ENCODE measurements around the gene CD80. TPM values are rescaled to one million over a fixed set of nuclear protein-coding genes. Genes with fewer than 3 reads are reported as not detected.

CD80 gene
- total and polyA plus RNA-seq, 5 experiments from 2014 or later: 0.16 TPM; not detected in 4

GRCh38 chr3:119500265-119500664, 59.1 kb downstream of the CD80 start:
- Mint-ChIP-seq H3K36me3 (peaks cover 0 to 27% (median 6%) of the 10 kb centered on the region in 3 donors), H3K9me3 (no peaks in the 10 kb centered on the region), H3K4me1 (peaks cover 15 to 44% (median 41%) of the 10 kb centered on the region in 4 donors), H3K27me3 (no peaks in the 10 kb centered on the region), H3K4me3 (peak overlapping the region in 9 of 10 donors; percentile 31 to 99 (median 99)), H3K27ac (peak overlapping the region in 6 of 10 donors; percentile 4 to 60 (median 34))
- no peak for DNase-seq
- no peak for ATAC-seq
- POLR2A ChIA-PET: interaction anchor here (3.3 kb wide), 1 partner anchor 31 kb away, joined by 57 read pairs; the partner anchor contains the start of gene POGLUT1

GRCh38 chr3:119498186-119499011, 61.0 kb downstream of the CD80 start, which contains the start of gene TIMMDC1:
TIMMDC1 (plus strand) TSS chr3:119498547; CDS start chr3:119498734, 187 bp downstream.
- DNase-seq (peak; percentile 93 to 98 (median 97)), ATAC-seq (peak; percentile 97)
- peaks cover 12 to 42% (median 35%) of the 10 kb centered on the region in 4 donors for H3K4me1 Mint-ChIP-seq
- H3K4me3 Mint-ChIP-seq: peak within 1 kb of the TSS; percentile 97 to 99 (median 99)
- peaks cover 0 to 12% (median 0%) of the 10 kb centered on the region in 3 donors for H3K36me3 Mint-ChIP-seq
- H3K27ac Mint-ChIP-seq: peak within 1 kb of the TSS; percentile 98 to 100 (median 99)
- H3K9me3 Mint-ChIP-seq: no peaks in the 10 kb centered on the region
- no peaks in the 10 kb centered on the region for H3K27me3 Mint-ChIP-seq
- POLR2A ChIA-PET: interaction anchor here (0.6 to 3.3 kb wide), 13 partner anchors 29 to 1098 kb away, joined by 3 to 58 read pairs (median 6); partner anchors contain the start of genes ADPRH, ARHGAP31, B4GALT4 and COX17

GRCh38 chr3:119497820-119498185, 61.6 kb downstream of the CD80 start:
- peak in 2 of 10 donors; percentile 1 to 62 for DNase-seq
- peaks cover 12 to 42% (median 34%) of the 10 kb centered on the region in 4 donors for H3K4me1 Mint-ChIP-seq
- POLR2A ChIA-PET: interaction anchor here (0.6 to 3.3 kb wide), 12 partner anchors 28 to 1310 kb away, joined by 3 to 58 read pairs (median 6); partner anchors contain the start of genes ARHGAP31, B4GALT4, COX17 and GSK3B
- H3K4me3 Mint-ChIP-seq: peak overlapping the region; percentile 97 to 99 (median 99)
- no peaks in the 10 kb centered on the region for H3K9me3 Mint-ChIP-seq
- peaks cover under 1 to 16% (median 3%) of the 10 kb centered on the region in 3 donors for H3K36me3 Mint-ChIP-seq
- no peak for ATAC-seq
- H3K27ac Mint-ChIP-seq: peak overlapping the region; percentile 98 to 100 (median 99)
- H3K27me3 Mint-ChIP-seq: no peaks in the 10 kb centered on the region

DNA sequence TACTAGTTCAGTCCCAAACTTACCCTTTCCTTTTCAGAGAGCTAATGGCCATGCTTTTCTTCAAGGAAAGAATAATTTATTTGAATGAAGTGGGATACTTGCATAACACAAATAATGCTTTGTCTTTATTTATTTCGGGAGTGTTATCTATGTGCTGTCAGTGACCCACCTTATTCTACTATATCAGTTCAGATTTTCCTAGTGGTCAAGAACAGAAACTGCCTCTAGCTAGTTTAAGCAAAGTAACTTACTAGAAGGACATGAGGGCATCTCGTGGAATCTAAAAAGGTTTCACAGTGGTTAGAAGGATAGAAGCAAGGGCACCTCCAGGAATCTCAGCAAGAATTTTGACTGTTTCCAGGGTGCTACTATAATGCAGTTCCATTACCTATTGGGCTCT, 64.8 kb downstream of the CD80 start:
- peak overlapping the region in 1 of 10 donors; percentile 2 for H3K4me3 Mint-ChIP-seq
- no peak for ATAC-seq

GRCh38 chr3:119492810-119493209, 66.6 kb downstream of the CD80 start:
- ATAC-seq (no peak), DNase-seq (no peak)
- H3K27me3 Mint-ChIP-seq: no peaks in the 10 kb centered on the region
- no peak overlapping the region for H3K27ac Mint-ChIP-seq
- no peak overlapping the region for H3K4me3 Mint-ChIP-seq
- H3K9me3 Mint-ChIP-seq: no peaks in the 10 kb centered on the region
- POLR2A ChIA-PET: no interaction called here
- peaks cover 0 to 9% (median 3%) of the 10 kb centered on the region in 4 donors for H3K4me1 Mint-ChIP-seq
- peaks cover 8 to 50% (median 14%) of the 10 kb centered on the region in 3 donors for H3K36me3 Mint-ChIP-seq

More for the DNA sequence above, 64.8 kb downstream of the CD80 start:
- DNase-seq: no peak
- H3K9me3 Mint-ChIP-seq: no peaks in the 10 kb centered on the region
- H3K4me1 Mint-ChIP-seq: peaks cover 2 to 23% (median 12%) of the 10 kb centered on the region in 4 donors
- peak overlapping the region in 2 of 10 donors; percentile 29 to 43 for H3K27ac Mint-ChIP-seq
- POLR2A ChIA-PET: no interaction called here
- no peaks in the 10 kb centered on the region for H3K27me3 Mint-ChIP-seq
- H3K36me3 Mint-ChIP-seq: peaks cover 8 to 37% (median 14%) of the 10 kb centered on the region in 3 donors

GRCh38 chr3:119492128-119492527, 67.3 kb downstream of the CD80 start:
- Mint-ChIP-seq H3K9me3 (no peaks in the 10 kb centered on the region), H3K4me3 (no peak overlapping the region), H3K27me3 (no peaks in the 10 kb centered on the region), H3K27ac (peak overlapping the region in 1 of 10 donors; percentile 48), H3K36me3 (peaks cover 8 to 53% (median 14%) of the 10 kb centered on the region in 3 donors), H3K4me1 (peaks cover 0 to 2% (median 0%) of the 10 kb centered on the region in 4 donors)
- ATAC-seq: no peak
- no peak for DNase-seq
- POLR2A ChIA-PET: no interaction called here

GRCh38 chr3:119490153-119490552, 69.3 kb downstream of the CD80 start:
- H3K27me3 Mint-ChIP-seq: no peaks in the 10 kb centered on the region
- ATAC-seq (no peak), DNase-seq (no peak)
- H3K9me3 Mint-ChIP-seq: no peaks in the 10 kb centered on the region
- peaks cover 8 to 73% (median 25%) of the 10 kb centered on the region in 3 donors for H3K36me3 Mint-ChIP-seq
- POLR2A ChIA-PET: interaction anchor here (0.6 kb wide), 1 partner anchor 21 kb away, joined by 4 read pairs; the partner anchor contains the start of gene POGLUT1
- no peaks in the 10 kb centered on the region for H3K4me1 Mint-ChIP-seq
- H3K27ac Mint-ChIP-seq: peak overlapping the region in 5 of 10 donors; percentile 42 to 69 (median 61)
- H3K4me3 Mint-ChIP-seq: no peak overlapping the region

- ATAC-seq (no peak), DNase-seq (no peak)
- POLR2A ChIA-PET: no interaction called here
- peaks cover 0 to 82% (median 15%) of the 10 kb centered on the region in 3 donors for H3K36me3 Mint-ChIP-seq
- no peaks in the 10 kb centered on the region for H3K9me3 Mint-ChIP-seq
- no peaks in the 10 kb centered on the region for H3K27me3 Mint-ChIP-seq
- no peak overlapping the region for H3K4me3 Mint-ChIP-seq
- H3K27ac Mint-ChIP-seq: peak overlapping the region in 2 of 10 donors; percentile 7 to 11
- peaks cover 0 to 3% (median 0%) of the 10 kb centered on the region in 4 donors for H3K4me1 Mint-ChIP-seq
These were observed 73.9 kb downstream of the CD80 start for GRCh38 chr3:119485563-119485962.

GRCh38 chr3:119483101-119483500, 76.3 kb downstream of the CD80 start:
- Mint-ChIP-seq H3K4me1 (peaks cover 0 to 3% (median 0%) of the 10 kb centered on the region in 4 donors), H3K9me3 (no peaks in the 10 kb centered on the region), H3K27ac (peak overlapping the region in 1 of 10 donors; percentile 58), H3K4me3 (no peak overlapping the region), H3K27me3 (no peaks in the 10 kb centered on the region), H3K36me3 (peaks cover 0 to 82% (median 21%) of the 10 kb centered on the region in 3 donors)
- ATAC-seq (no peak), DNase-seq (no peak)
- POLR2A ChIA-PET: no interaction called here

DNA sequence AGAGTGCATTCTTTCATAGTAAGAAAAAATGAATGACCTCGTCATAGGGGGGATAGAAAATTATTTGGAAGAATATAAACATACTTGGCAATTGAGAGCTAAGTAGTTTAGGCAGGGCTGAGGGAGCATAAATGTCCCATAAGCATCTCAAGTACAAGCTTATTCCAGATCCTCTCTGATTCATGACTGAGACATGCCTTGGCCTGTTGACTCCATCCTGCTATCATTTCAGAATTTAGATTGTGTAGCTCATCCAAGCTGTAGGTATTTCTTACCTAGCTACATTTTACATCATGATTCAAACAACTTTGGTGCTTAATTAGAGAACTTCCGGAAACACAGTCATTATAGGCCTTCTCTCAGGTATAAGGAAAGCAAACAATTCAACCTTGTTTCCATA, 78.3 kb downstream of the CD80 start:
- Mint-ChIP-seq H3K27me3 (no peaks in the 10 kb centered on the region), H3K9me3 (no peaks in the 10 kb centered on the region), H3K36me3 (peaks cover 0 to 86% (median 23%) of the 10 kb centered on the region in 3 donors), H3K4me3 (no peak overlapping the region), H3K27ac (no peak overlapping the region), H3K4me1 (peaks cover 0 to 8% (median 1%) of the 10 kb centered on the region in 4 donors)
- DNase-seq: no peak
- ATAC-seq: no peak
- POLR2A ChIA-PET: no interaction called here
